ENCODE data around the gene ST3GAL2. TPM values are rescaled to one million over a fixed set of nuclear protein-coding genes. Genes with fewer than 3 reads are reported as not detected.

ST3GAL2 gene
- total and polyA plus RNA-seq, 2 donors from 2014 or later: 10.6 to 28.6 TPM

GRCh38 chr16:70430667-70431536 is 8.0 kb downstream of the ST3GAL2 start:
- peak overlapping the region in 2 of 3 donors; percentile 22 to 53 for H3K9ac ChIP-seq (ENCODE audit: low read length in 3 of 3)
- TF ChIP-seq, protein P1, sequence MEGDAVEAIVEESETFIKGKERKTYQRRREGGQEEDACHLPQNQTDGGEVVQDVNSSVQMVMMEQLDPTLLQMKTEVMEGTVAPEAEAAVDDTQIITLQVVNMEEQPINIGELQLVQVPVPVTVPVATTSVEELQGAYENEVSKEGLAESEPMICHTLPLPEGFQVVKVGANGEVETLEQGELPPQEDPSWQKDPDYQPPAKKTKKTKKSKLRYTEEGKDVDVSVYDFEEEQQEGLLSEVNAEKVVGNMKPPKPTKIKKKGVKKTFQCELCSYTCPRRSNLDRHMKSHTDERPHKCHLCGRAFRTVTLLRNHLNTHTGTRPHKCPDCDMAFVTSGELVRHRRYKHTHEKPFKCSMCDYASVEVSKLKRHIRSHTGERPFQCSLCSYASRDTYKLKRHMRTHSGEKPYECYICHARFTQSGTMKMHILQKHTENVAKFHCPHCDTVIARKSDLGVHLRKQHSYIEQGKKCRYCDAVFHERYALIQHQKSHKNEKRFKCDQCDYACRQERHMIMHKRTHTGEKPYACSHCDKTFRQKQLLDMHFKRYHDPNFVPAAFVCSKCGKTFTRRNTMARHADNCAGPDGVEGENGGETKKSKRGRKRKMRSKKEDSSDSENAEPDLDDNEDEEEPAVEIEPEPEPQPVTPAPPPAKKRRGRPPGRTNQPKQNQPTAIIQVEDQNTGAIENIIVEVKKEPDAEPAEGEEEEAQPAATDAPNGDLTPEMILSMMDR (IDR thresholded peaks at IDR 0.05; ENCODE audit: borderline replicate concordance, extremely low read depth, insufficient read depth): no peak

DNA sequence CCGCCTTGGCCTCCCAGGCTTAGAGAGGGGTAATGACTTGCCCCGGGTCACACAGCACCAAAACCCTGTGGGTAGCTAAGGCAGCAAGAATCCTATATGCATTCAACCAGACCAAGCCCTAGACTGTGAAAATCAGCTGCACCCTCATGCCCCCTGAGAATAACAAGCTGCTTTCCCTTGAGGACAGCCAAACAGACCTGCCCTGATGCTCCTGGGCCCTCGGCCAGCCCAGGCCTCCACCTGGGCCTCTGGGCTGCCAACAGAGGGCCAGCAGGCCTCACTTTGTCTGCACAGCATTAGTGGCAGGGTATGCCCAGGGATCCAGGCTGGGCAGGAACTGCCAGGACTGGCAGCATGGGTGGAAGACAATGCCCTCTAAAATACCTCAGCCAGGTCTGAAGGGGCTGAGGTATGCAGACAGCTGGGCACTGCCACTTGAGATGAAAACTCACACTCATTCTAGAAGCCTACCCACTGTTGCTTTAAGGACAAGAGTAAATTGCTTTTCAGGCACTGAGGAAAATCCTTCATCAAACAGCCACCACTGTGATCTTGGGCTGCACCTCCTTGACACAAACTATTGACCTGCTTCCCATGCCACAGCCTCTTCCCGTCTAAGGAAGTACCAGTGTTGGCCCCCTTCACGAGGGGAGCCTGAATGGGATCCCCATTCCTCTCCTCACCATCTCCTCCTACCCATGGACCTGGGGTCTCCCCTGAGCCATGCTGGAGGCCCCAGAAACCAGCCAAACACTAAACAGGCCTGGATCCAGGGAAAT is 8.8 kb downstream of the ST3GAL2 start:
- TF ChIP-seq, protein P1 (IDR thresholded peaks at IDR 0.05; ENCODE audit: borderline replicate concordance, extremely low read depth, insufficient read depth): no peak
- Histone ChIP-seq H3K4me3 (ENCODE audit: low read length in 3 of 3) (no peak overlapping the region), H3K9ac (ENCODE audit: low read length in 3 of 3) (peak overlapping the region in 2 of 3 donors; percentile 22 to 53), H3K27ac (ENCODE audit: low read depth in 2 of 2, low read length in 2 of 2) (peak overlapping the region; percentile 65 to 91), H3K9me3 (ENCODE audit: control insufficient read depth in 2 of 3, insufficient read depth in 1 of 3, low read length in 3 of 3) (no peaks in the 10 kb centered on the region), H3K27me3 (ENCODE audit: control insufficient read depth, insufficient read depth, low read length) (no peaks in the 10 kb centered on the region), H3K4me1 (ENCODE audit: control insufficient read depth in 2 of 3, insufficient read depth in 2 of 3, low read depth in 1 of 3, low read length in 3 of 3) (peaks cover 18 to 57% (median 42%) of the 10 kb centered on the region in 3 donors), H3K36me3 (ENCODE audit: control insufficient read depth in 2 of 3, insufficient read depth in 3 of 3, low read length in 3 of 3) (peaks cover 0 to 5% (median 2%) of the 10 kb centered on the region in 3 donors)
- intact Hi-C loops (cut with DNase I): no loop called here
- DNase-seq (no peak), FAIRE-seq (no peak)

More at GRCh38 chr16:70430667-70431536, 8.0 kb downstream of the ST3GAL2 start:
- peak in 3 of 5 donors; percentile 67 to 78 (median 76) for DNase-seq
- Histone ChIP-seq H3K9me3 (ENCODE audit: control insufficient read depth in 2 of 3, insufficient read depth in 1 of 3, low read length in 3 of 3) (no peaks in the 10 kb centered on the region), H3K4me1 (ENCODE audit: control insufficient read depth in 2 of 3, insufficient read depth in 2 of 3, low read depth in 1 of 3, low read length in 3 of 3) (peaks cover 18 to 55% (median 42%) of the 10 kb centered on the region in 3 donors), H3K27me3 (ENCODE audit: control insufficient read depth, insufficient read depth, low read length) (no peaks in the 10 kb centered on the region), H3K27ac (ENCODE audit: low read depth in 2 of 2, low read length in 2 of 2) (peak overlapping the region; percentile 65 to 91), H3K4me3 (ENCODE audit: low read length in 3 of 3) (no peak overlapping the region), H3K36me3 (ENCODE audit: control insufficient read depth in 2 of 3, insufficient read depth in 3 of 3, low read length in 3 of 3) (peaks cover 0 to 5% (median 2%) of the 10 kb centered on the region in 3 donors)
- intact Hi-C loops (cut with DNase I): no loop called here
- no peak for FAIRE-seq

DNA sequence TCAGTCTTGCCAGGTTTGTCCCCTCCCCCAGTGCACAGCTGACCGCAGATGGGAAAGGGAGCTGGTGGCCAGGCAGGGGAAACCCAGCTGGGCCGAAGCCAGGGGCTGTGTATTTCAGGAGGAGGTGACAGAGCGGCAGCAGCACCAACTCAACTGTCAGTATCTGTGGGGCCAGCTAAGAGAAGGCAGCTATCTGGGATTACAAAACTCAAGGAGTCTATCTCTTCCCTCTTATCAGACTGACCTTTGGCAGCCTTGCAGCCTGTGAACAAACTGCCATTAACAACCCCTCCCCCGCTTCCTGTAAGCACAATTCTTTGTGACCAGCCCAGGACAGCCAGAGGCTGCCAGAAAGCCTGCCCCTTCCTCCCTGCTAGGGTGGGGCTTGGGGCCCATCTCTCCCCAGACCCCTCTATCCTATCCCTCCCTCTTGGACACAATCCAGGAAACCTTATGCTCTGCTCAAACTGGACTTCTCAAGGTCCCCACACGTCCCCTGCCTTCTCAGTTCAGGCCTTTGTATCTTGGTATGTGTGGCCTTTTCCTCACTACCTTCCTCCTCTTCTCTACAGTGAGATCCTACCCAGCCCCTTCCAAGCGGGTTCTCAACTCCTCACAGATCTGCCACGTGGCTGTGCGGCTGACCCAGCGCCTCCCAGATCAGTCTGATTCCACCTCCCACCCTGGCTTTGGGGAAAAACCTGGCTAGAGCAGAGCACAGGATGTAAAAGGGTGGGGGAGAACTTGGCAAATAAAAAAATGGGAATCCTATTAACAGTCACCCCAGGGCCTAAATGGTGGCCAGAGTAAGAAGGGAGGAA is 10.5 kb downstream of the ST3GAL2 start:
- H3K9ac ChIP-seq (ENCODE audit: low read length in 3 of 3): peak overlapping the region in 2 of 3 donors; percentile 8 to 80
- no peaks in the 10 kb centered on the region for H3K27me3 ChIP-seq (ENCODE audit: control insufficient read depth, insufficient read depth, low read length)
- H3K4me1 ChIP-seq (ENCODE audit: control insufficient read depth in 2 of 3, insufficient read depth in 2 of 3, low read depth in 1 of 3, low read length in 3 of 3): peaks cover 15 to 47% (median 42%) of the 10 kb centered on the region in 3 donors
- intact Hi-C loops (cut with DNase I): no loop called here
- no peaks in the 10 kb centered on the region for H3K9me3 ChIP-seq (ENCODE audit: control insufficient read depth in 2 of 3, insufficient read depth in 1 of 3, low read length in 3 of 3)
- FAIRE-seq (no peak), DNase-seq (peak; percentile 85 to 98 (median 92))
- peak overlapping the region in 2 of 3 donors; percentile 4 to 33 for H3K4me3 ChIP-seq (ENCODE audit: low read length in 3 of 3)
- TF ChIP-seq, protein P1 (IDR thresholded peaks at IDR 0.05; ENCODE audit: borderline replicate concordance, extremely low read depth, insufficient read depth): no peak
- no peaks in the 10 kb centered on the region for H3K36me3 ChIP-seq (ENCODE audit: control insufficient read depth in 2 of 3, insufficient read depth in 3 of 3, low read length in 3 of 3)
- peak overlapping the region; percentile 93 to 97 for H3K27ac ChIP-seq (ENCODE audit: low read depth in 2 of 2, low read length in 2 of 2)
